Erythroblast (primary cell): ENCODE measurements around the gene AGPAT4.

Experiments used
- DNase-seq, 2 experiments: peaks; one replicate each; lab custom pipeline; 2025; lab: John Stamatoyannopoulos, UW
- GATA1 ChIP-seq: IDR thresholded peaks from 2 replicates; pipeline ENCODE4 v1.6.1; 2011; ENCODE audit warnings: low read depth, mild to moderate bottlenecking, control low read depth, low read length, moderate library complexity
- POLR2A ChIP-seq: IDR thresholded peaks from 2 replicates; pipeline ENCODE4 v1.6.1; 2011; ENCODE audit warnings: mild to moderate bottlenecking, low read length

The AGPAT4 gene

GRCh38 chr6:161254464-161255253 is 19.2 kb downstream of the AGPAT4 start:
- peak; percentile 87 to 95 for DNase-seq
- TF ChIP-seq GATA1 (peak; percentile 86), POLR2A (peak; percentile 37)

GRCh38 chr6:161254126-161254463 is 19.8 kb downstream of the AGPAT4 start:
- no peak for DNase-seq
- no peak for TF ChIP-seq POLR2A
- TF ChIP-seq GATA1 = no peak

GRCh38 chr6:161251345-161251744 is 22.5 kb downstream of the AGPAT4 start:
- TF ChIP-seq POLR2A (no peak), GATA1 (no peak)
- no peak for DNase-seq

- TF ChIP-seq GATA1 (no peak), POLR2A (no peak)
- no peak for DNase-seq
These were observed 24.5 kb downstream of the AGPAT4 start for GRCh38 chr6:161249327-161249726.

- TF ChIP-seq POLR2A = no peak
- TF ChIP-seq GATA1 = no peak
- no peak for DNase-seq
These were observed 27.1 kb downstream of the AGPAT4 start for GRCh38 chr6:161246725-161247124.

- TF ChIP-seq POLR2A = no peak
- no peak for TF ChIP-seq GATA1
- DNase-seq = no peak
These were observed 28.5 kb downstream of the AGPAT4 start for GRCh38 chr6:161245363-161245762.

GRCh38 chr6:161244725-161245124 is 29.1 kb downstream of the AGPAT4 start:
- TF ChIP-seq GATA1 = no peak
- no peak for TF ChIP-seq POLR2A

GRCh38 chr6:161242779-161243693 is 30.8 kb downstream of the AGPAT4 start:
- no peak for DNase-seq
- TF ChIP-seq GATA1 (no peak), POLR2A (no peak)

More at GRCh38 chr6:161244725-161245124, 29.1 kb downstream of the AGPAT4 start:
- peak in 1 of 2 experiments; percentile 23 for DNase-seq

- TF ChIP-seq GATA1 (no peak), POLR2A (no peak)
- DNase-seq = no peak
These were observed 31.7 kb downstream of the AGPAT4 start for GRCh38 chr6:161242113-161242512.

- TF ChIP-seq POLR2A = no peak
- no peak for TF ChIP-seq GATA1
- no peak for DNase-seq
These were observed 34.9 kb downstream of the AGPAT4 start for GRCh38 chr6:161239001-161239400.

- DNase-seq = no peak
- TF ChIP-seq GATA1 = no peak
These were observed 35.4 kb downstream of the AGPAT4 start for GRCh38 chr6:161238500-161238899.

- TF ChIP-seq GATA1 (no peak), POLR2A (no peak)
- DNase-seq = no peak
These were observed 35.8 kb downstream of the AGPAT4 start for GRCh38 chr6:161238081-161238480.

- no peak for DNase-seq
These were observed 36.7 kb downstream of the AGPAT4 start for GRCh38 chr6:161237176-161237575.

More at GRCh38 chr6:161237176-161237575, 36.7 kb downstream of the AGPAT4 start:
- TF ChIP-seq POLR2A (no peak), GATA1 (no peak)
